HepG2 (cell line): ENCODE results near the gene GRK6. TPM values are rescaled to one million over a fixed set of nuclear protein-coding genes. Genes with fewer than 3 reads are reported as not detected.

Source experiments
- ATAC-seq: fragments of 200-7000 bp; cut with Tn5 transposase; 3 replicates; pipeline ENCODE4 v1.9.1; 2020; ENCODE audit warnings: mild to moderate bottlenecking, moderate library complexity
- BruUV-seq: library from RNA; stranded (reverse); fragments of 400-500 nt; replicated peaks from 2 replicates; lab custom pipeline; 2021; lab: Mats Ljungman, UMichigan
- CTCF ChIA-PET: fragments of 300-600 bp; formaldehyde crosslinking; extraction: SDS; loops from one replicate; lab custom pipeline; 2021; ENCODE audit warnings: low total read pairs, inconsistent platforms, low intra/inter-chr PET ratio; lab: Yijun Ruan, JAX
- POLR2A ChIA-PET: fragments of 350-600 bp; sonication (Branson Sonifier 250); formaldehyde crosslinking; loops from one replicate; lab custom pipeline; 2020; ENCODE audit warnings: antibody characterized with exemption, inconsistent platforms; lab: Yijun Ruan, JAX
- DNase-seq: peaks from one replicate; pipeline ENCODE4 v3.0.0-alpha.2; 2015; ENCODE audit warnings: low spot score
- FAIRE-seq: peaks from 3 replicates; lab custom pipeline; 2011; peaks lifted over from hg19 to GRCh38; lab: Jason Lieb, UNC
- H2AFZ ChIP-seq: one replicate; pipeline ENCODE4 v1.6.1; 2011; ENCODE audit warnings: low read length, inconsistent platforms
- H3K27ac ChIP-seq: fragments of 300-600 bp; 3 replicates; pipeline ENCODE4 v1.8.0; 2011; ENCODE audit warnings: mixed run types, mild to moderate bottlenecking, mixed read lengths, low read length, inconsistent platforms; ENCODE audit not compliant: insufficient read depth; ENCODE audit errors: extremely low read length
- H3K27me3 ChIP-seq, 2 experiments: fragments of 200-600 bp in 1 of 2; 2 replicates in 1 of 2; 3 replicates in 1 of 2; pipeline versions ENCODE4 v1.6.0 to v1.8.0; 2011; ENCODE audit warnings: low read length in 2 of 2, mild to moderate bottlenecking in 2 of 2, moderate library complexity in 2 of 2, inconsistent platforms in 1 of 2; ENCODE audit not compliant: insufficient read depth in 2 of 2, control insufficient read depth in 1 of 2
- H3K36me3 ChIP-seq, 2 experiments: fragments of 200-600 bp in 1 of 2; replicated peaks in 1 of 2; 2 replicates in 1 of 2; 3 replicates in 1 of 2; pipeline versions ENCODE4 v1.5.1 to v1.8.0; 2011; ENCODE audit warnings: low read length in 2 of 2, inconsistent platforms in 1 of 2; ENCODE audit not compliant: insufficient read depth in 2 of 2, control insufficient read depth in 1 of 2
- H3K4me1 ChIP-seq: 2 replicates; pipeline ENCODE4 v1.5.1; 2012; ENCODE audit warnings: low read length, inconsistent platforms; ENCODE audit not compliant: insufficient read depth
- H3K4me2 ChIP-seq: 2 replicates; pipeline ENCODE4 v1.6.0; 2011; ENCODE audit warnings: low read depth, low read length, inconsistent platforms
- H3K4me3 ChIP-seq, 3 experiments: fragments of 200-600 bp in 1 of 3; sonication (generic), shearing (Covaris generic) in 1 of 3; replicated peaks in 1 of 3; 2 replicates each; pipeline ENCODE4 v1.5.1; 2011 to 2016; ENCODE audit warnings: low read length in 3 of 3, inconsistent platforms in 2 of 3, low read depth in 2 of 3, mild to moderate bottlenecking in 2 of 3, control low read depth in 1 of 3, mixed read lengths in 1 of 3; ENCODE audit not compliant: insufficient read depth in 1 of 3
- H3K79me2 ChIP-seq: one replicate; pipeline ENCODE4 v1.6.1; 2011; ENCODE audit warnings: low read length, inconsistent platforms; ENCODE audit not compliant: insufficient read depth
- H3K9ac ChIP-seq: 2 replicates; pipeline ENCODE4 v1.6.0; 2011; ENCODE audit warnings: mild to moderate bottlenecking, low read depth, low read length, inconsistent platforms; ENCODE audit not compliant: insufficient read depth
- H3K9me3 ChIP-seq: 2 replicates; pipeline ENCODE4 v1.5.1; 2012; ENCODE audit warnings: mild to moderate bottlenecking, low read length
- H4K20me1 ChIP-seq: 2 replicates; pipeline ENCODE4 v1.6.0; 2011; ENCODE audit warnings: inconsistent platforms, mild to moderate bottlenecking, low read length, moderate library complexity; ENCODE audit not compliant: insufficient read depth
- AGO2 ChIP-seq: fragments of 200-400 bp; formaldehyde crosslinking; optimal IDR thresholded peaks from 2 replicates; pipeline ENCODE3; 2017; ENCODE audit warnings: mild to moderate bottlenecking, low read depth, low read length, moderate library complexity
- DR1 ChIP-seq: sonication (generic); formaldehyde crosslinking; IDR thresholded peaks from 2 replicates; pipeline ENCODE4 v1.8.0; 2021; ENCODE audit warnings: mild to moderate bottlenecking, missing genetic modification reagents, inconsistent platforms
- HNF4A ChIP-seq: sonication (generic); formaldehyde crosslinking; IDR thresholded peaks from 2 replicates; pipeline ENCODE4 v1.4.0; 2020; ENCODE audit warnings: missing genetic modification reagents
- ISX ChIP-seq: sonication (generic); formaldehyde crosslinking; conservative IDR thresholded peaks from 2 replicates; pipeline ENCODE4 v1.5.0; 2020; ENCODE audit warnings: missing genetic modification reagents
- KDM5B ChIP-seq: sonication (generic); formaldehyde crosslinking; IDR thresholded peaks from 2 replicates; pipeline ENCODE4 v1.4.0; 2020; ENCODE audit warnings: missing genetic modification reagents, mild to moderate bottlenecking, borderline replicate concordance
- RBFOX2 ChIP-seq: fragments of 200-400 bp; formaldehyde crosslinking; IDR thresholded peaks from 2 replicates; pipeline ENCODE4 v1.6.1; 2017; ENCODE audit warnings: low read depth, mild to moderate bottlenecking, low read length
- SOX5 ChIP-seq: IDR thresholded peaks from 2 replicates; pipeline ENCODE4 v1.6.1; 2016; ENCODE audit warnings: borderline replicate concordance
- ZNF530 ChIP-seq: sonication (generic); formaldehyde crosslinking; IDR thresholded peaks from 2 replicates; pipeline ENCODE4 v1.5.0; 2020; ENCODE audit warnings: low read depth, mild to moderate bottlenecking, missing genetic modification reagents
- ZNF563 ChIP-seq: sonication (generic); formaldehyde crosslinking; IDR thresholded peaks from 2 replicates; pipeline ENCODE4 v1.8.0; 2022; ENCODE audit warnings: mild to moderate bottlenecking, moderate library complexity, missing genetic modification reagents
- WGBS: methylation state at CpG from one replicate; pipeline ENCODE4 v1.1.6; 2017; ENCODE audit warnings: low lambda C conversion rate; 5-methylcytosine and 5-hydroxymethylcytosine counted together
- in situ Hi-C: cut with HindIII; loops from 2 replicates; pipeline ENCODE4 v1.10.0; 2017; ENCODE audit warnings: low pct_unique_long_range_greater_than_20kb; ENCODE audit not compliant: extremely low pct_ligation_motif_present
- intact Hi-C: fragments of 100-400 bp; cut with micrococcal nuclease; formaldehyde crosslinking; loops from one replicate; pipeline ENCODE4 v1.10.0; 2022; ENCODE audit not compliant: unreplicated experiment
- polyA plus RNA-seq, 8 experiments: library from polyadenylated mRNA; depleted of rRNA in 3 of 8; stranded (reverse) in 7 of 8; unstranded in 1 of 8; fragments of >200 nt; fragmentation: Illumina TruSeq in 4 of 8; extraction: Trizol in 4 of 8; gene quantifications; 2 replicates each; pipeline versions ENCODE4 v1.2.1 to v1.2.3, GENCODE V29; 2011 to 2016; ENCODE audit warnings: low read depth in 4 of 8, missing spikeins in 1 of 8, mixed read lengths in 1 of 8; ENCODE audit not compliant: insufficient read depth in 1 of 8
- total RNA-seq, 5 experiments: library from RNA; depleted of rRNA; stranded (reverse); fragments of >200 nt; fragmentation: Illumina TruSeq; extraction: Trizol; gene quantifications; 2 replicates each; pipeline ENCODE4 v1.2.3, GENCODE V29; 2016; ENCODE audit warnings: low read depth in 1 of 5
- TF ChIP-seq, protein P1 (sequence below): sonication (generic); formaldehyde crosslinking; IDR thresholded peaks from 2 replicates; pipeline ENCODE4 v1.4.0; 2020; ENCODE audit warnings: missing genetic modification reagents
- TF ChIP-seq, protein P2 (sequence below): sonication (generic); formaldehyde crosslinking; IDR thresholded peaks from 2 replicates; pipeline ENCODE4 v1.4.0; 2020; ENCODE audit warnings: missing genetic modification reagents
- TF ChIP-seq, protein P3 (sequence below): sonication (generic); formaldehyde crosslinking; IDR thresholded peaks from 2 replicates; pipeline ENCODE4 v1.5.0; 2020; ENCODE audit warnings: mild to moderate bottlenecking, missing genetic modification reagents
- TF ChIP-seq, protein P4 (sequence below): sonication (generic); formaldehyde crosslinking; IDR thresholded peaks from 2 replicates; pipeline ENCODE4 v1.5.0; 2020; ENCODE audit warnings: mild to moderate bottlenecking, missing genetic modification reagents, borderline replicate concordance
- TF ChIP-seq, protein P5 (sequence below): sonication (generic); formaldehyde crosslinking; IDR thresholded peaks from 2 replicates; pipeline ENCODE4 v1.5.0; 2020; ENCODE audit warnings: mild to moderate bottlenecking, missing genetic modification reagents, moderate library complexity

GRK6 gene
- total and polyA plus RNA-seq, 2 of the 13 experiments (the other 11 are each of a cell fraction or from before 2014, with no cell fraction given), result 13.2 to 19.9 TPM

DNA sequence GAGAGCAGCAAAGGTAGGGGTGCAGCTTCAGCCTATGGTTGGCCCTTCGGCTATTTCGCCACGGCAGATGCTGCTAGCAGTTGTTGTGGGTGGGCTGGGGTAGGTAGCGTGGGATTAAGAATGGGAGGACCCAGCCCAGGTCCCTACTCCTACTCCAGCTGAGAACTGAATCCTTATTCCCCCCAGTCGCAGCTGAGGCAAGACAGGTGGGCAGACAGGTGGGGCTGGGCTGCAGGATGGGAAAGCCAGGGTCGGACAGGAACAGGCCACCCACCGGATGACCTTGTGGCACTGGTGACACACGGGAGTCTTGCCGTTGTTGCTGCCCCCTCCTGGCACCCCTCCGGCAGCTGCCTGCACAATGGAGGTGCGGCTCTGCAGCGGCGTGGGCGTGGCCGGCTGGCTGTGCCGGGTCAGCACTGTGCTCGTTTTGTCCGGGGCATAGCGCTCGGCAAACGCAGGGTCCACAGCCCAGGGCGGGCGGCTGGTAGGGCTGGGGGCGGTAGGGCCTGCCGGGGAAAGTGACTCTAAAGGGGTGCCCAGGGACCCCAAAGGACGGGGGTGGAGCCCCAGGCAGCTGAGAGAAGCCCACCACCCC is 62.7 kb downstream of the GRK6 start:
- peaks cover 15 to 18% of the 10 kb centered on the region in 2 experiments; a peak in 4 of 5 replicates for H3K36me3 ChIP-seq
- ATAC-seq (no peak; the same call in 1 of the 3 replicates), DNase-seq (no peak), FAIRE-seq (no peak)
- ChIA-PET CTCF (no interaction called here), POLR2A (no interaction called here)
- no TSS peak for BruUV-seq
- H4K20me1 ChIP-seq, result 0 out of 2 replicates have a peak, but pooled peaks cover 4% of the 10 kb centered on the region
- WGBS, result 90% methylated on average over 10 of the region's 26 CpGs
- intact Hi-C loops (no loop called here), in situ Hi-C loops (no loop called here)
- no peaks in the 10 kb centered on the region for H3K79me2 ChIP-seq
- H2AFZ ChIP-seq, result no peak overlapping the region
- no peaks in the 10 kb centered on the region for H3K27me3 ChIP-seq
- no peak overlapping the region for H3K9ac ChIP-seq
- peaks cover 5% of the 10 kb centered on the region for H3K4me1 ChIP-seq
- H3K9me3 ChIP-seq, result no peaks in the 10 kb centered on the region
- H3K4me2 ChIP-seq, result no peak overlapping the region
- no peak overlapping the region for H3K4me3 ChIP-seq
- H3K27ac ChIP-seq, result no peak overlapping the region
- TF ChIP-seq ISX (CRISPR knock-in tag), result no peak
- no peak for TF ChIP-seq HNF4A (CRISPR knock-in tag)
- TF ChIP-seq, protein P1, sequence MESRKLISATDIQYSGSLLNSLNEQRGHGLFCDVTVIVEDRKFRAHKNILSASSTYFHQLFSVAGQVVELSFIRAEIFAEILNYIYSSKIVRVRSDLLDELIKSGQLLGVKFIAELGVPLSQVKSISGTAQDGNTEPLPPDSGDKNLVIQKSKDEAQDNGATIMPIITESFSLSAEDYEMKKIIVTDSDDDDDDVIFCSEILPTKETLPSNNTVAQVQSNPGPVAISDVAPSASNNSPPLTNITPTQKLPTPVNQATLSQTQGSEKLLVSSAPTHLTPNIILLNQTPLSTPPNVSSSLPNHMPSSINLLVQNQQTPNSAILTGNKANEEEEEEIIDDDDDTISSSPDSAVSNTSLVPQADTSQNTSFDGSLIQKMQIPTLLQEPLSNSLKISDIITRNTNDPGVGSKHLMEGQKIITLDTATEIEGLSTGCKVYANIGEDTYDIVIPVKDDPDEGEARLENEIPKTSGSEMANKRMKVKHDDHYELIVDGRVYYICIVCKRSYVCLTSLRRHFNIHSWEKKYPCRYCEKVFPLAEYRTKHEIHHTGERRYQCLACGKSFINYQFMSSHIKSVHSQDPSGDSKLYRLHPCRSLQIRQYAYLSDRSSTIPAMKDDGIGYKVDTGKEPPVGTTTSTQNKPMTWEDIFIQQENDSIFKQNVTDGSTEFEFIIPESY (CRISPR knock-in tag), result peak; percentile 67; the same call in 1 of the 2 replicates
- TF ChIP-seq ZNF563 (CRISPR knock-in tag), result no peak
- TF ChIP-seq, protein P2, sequence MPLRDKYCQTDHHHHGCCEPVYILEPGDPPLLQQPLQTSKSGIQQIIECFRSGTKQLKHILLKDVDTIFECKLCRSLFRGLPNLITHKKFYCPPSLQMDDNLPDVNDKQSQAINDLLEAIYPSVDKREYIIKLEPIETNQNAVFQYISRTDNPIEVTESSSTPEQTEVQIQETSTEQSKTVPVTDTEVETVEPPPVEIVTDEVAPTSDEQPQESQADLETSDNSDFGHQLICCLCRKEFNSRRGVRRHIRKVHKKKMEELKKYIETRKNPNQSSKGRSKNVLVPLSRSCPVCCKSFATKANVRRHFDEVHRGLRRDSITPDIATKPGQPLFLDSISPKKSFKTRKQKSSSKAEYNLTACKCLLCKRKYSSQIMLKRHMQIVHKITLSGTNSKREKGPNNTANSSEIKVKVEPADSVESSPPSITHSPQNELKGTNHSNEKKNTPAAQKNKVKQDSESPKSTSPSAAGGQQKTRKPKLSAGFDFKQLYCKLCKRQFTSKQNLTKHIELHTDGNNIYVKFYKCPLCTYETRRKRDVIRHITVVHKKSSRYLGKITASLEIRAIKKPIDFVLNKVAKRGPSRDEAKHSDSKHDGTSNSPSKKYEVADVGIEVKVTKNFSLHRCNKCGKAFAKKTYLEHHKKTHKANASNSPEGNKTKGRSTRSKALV (CRISPR knock-in tag), result no peak
- TF ChIP-seq RBFOX2, result peak; percentile 58; the same call in 1 of the 2 replicates
- no peak for TF ChIP-seq ZNF530 (CRISPR knock-in tag)
- peak; percentile 39 for TF ChIP-seq AGO2
- TF ChIP-seq, protein P3, sequence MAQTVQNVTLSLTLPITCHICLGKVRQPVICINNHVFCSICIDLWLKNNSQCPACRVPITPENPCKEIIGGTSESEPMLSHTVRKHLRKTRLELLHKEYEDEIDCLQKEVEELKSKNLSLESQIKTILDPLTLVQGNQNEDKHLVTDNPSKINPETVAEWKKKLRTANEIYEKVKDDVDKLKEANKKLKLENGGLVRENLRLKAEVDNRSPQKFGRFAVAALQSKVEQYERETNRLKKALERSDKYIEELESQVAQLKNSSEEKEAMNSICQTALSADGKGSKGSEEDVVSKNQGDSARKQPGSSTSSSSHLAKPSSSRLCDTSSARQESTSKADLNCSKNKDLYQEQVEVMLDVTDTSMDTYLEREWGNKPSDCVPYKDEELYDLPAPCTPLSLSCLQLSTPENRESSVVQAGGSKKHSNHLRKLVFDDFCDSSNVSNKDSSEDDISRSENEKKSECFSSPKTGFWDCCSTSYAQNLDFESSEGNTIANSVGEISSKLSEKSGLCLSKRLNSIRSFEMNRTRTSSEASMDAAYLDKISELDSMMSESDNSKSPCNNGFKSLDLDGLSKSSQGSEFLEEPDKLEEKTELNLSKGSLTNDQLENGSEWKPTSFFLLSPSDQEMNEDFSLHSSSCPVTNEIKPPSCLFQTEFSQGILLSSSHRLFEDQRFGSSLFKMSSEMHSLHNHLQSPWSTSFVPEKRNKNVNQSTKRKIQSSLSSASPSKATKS (CRISPR knock-in tag), result no peak
- TF ChIP-seq KDM5B (CRISPR knock-in tag), result no peak
- TF ChIP-seq, protein P4, sequence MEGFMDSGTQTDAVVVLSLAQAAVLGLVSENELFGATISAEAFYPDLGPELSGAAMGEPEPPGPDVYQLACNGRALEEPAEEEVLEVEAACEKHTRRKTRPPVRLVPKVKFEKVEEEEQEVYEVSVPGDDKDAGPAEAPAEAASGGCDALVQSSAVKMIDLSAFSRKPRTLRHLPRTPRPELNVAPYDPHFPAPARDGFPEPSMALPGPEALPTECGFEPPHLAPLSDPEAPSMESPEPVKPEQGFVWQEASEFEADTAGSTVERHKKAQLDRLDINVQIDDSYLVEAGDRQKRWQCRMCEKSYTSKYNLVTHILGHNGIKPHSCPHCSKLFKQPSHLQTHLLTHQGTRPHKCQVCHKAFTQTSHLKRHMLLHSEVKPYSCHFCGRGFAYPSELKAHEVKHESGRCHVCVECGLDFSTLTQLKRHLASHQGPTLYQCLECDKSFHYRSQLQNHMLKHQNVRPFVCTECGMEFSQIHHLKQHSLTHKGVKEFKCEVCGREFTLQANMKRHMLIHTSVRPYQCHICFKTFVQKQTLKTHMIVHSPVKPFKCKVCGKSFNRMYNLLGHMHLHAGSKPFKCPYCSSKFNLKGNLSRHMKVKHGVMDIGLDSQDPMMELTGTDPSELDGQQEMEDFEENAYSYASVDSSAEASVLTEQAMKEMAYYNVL (CRISPR knock-in tag), result no peak
- no peak for TF ChIP-seq DR1 (CRISPR knock-in tag)
- no peak for TF ChIP-seq SOX5 (CRISPR knock-in tag)
- TF ChIP-seq, protein P5, sequence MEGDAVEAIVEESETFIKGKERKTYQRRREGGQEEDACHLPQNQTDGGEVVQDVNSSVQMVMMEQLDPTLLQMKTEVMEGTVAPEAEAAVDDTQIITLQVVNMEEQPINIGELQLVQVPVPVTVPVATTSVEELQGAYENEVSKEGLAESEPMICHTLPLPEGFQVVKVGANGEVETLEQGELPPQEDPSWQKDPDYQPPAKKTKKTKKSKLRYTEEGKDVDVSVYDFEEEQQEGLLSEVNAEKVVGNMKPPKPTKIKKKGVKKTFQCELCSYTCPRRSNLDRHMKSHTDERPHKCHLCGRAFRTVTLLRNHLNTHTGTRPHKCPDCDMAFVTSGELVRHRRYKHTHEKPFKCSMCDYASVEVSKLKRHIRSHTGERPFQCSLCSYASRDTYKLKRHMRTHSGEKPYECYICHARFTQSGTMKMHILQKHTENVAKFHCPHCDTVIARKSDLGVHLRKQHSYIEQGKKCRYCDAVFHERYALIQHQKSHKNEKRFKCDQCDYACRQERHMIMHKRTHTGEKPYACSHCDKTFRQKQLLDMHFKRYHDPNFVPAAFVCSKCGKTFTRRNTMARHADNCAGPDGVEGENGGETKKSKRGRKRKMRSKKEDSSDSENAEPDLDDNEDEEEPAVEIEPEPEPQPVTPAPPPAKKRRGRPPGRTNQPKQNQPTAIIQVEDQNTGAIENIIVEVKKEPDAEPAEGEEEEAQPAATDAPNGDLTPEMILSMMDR, result peak; percentile 34
